Measurements from ENCODE around the gene CDKAL1.
"Not testable (repeated sequence)": the region's sequence is repeated elsewhere in the genome, so short reads cannot be mapped to it uniquely, and the experiment has no call there.

Gene CDKAL1

DNA sequence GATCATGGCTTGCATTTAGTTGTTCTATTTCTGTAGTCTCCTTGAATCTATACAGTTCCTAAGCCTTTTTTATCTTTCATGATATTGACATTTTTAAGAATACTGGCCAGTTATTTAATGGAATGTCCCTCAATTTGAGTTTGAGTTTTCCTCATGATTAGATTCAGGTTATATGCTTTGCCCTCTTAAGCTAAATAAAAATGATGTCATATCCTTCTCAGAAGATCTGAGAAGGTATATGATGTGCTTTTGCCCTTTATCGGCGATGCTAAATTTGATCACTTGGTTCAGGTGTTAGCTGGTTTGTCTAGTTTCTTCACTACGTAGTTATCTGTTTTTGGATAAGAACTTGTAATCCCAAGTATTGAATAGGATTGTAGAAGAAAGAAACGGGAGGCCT, 549.5 kb downstream of the CDKAL1 start:
- TF ChIP-seq, protein P1, sequence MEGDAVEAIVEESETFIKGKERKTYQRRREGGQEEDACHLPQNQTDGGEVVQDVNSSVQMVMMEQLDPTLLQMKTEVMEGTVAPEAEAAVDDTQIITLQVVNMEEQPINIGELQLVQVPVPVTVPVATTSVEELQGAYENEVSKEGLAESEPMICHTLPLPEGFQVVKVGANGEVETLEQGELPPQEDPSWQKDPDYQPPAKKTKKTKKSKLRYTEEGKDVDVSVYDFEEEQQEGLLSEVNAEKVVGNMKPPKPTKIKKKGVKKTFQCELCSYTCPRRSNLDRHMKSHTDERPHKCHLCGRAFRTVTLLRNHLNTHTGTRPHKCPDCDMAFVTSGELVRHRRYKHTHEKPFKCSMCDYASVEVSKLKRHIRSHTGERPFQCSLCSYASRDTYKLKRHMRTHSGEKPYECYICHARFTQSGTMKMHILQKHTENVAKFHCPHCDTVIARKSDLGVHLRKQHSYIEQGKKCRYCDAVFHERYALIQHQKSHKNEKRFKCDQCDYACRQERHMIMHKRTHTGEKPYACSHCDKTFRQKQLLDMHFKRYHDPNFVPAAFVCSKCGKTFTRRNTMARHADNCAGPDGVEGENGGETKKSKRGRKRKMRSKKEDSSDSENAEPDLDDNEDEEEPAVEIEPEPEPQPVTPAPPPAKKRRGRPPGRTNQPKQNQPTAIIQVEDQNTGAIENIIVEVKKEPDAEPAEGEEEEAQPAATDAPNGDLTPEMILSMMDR (IDR thresholded peaks at IDR 0.05; ENCODE audit: extremely low read depth, insufficient read depth, missing control alignments) = no peak
- DNase-seq (ENCODE audit: low spot score) = no peak
- in situ Hi-C loops (cut with MboI; ENCODE audit: low pct_unique_long_range_greater_than_20kb, low sequenced_read_pairs, unreplicated experiment) = no loop called here

DNA sequence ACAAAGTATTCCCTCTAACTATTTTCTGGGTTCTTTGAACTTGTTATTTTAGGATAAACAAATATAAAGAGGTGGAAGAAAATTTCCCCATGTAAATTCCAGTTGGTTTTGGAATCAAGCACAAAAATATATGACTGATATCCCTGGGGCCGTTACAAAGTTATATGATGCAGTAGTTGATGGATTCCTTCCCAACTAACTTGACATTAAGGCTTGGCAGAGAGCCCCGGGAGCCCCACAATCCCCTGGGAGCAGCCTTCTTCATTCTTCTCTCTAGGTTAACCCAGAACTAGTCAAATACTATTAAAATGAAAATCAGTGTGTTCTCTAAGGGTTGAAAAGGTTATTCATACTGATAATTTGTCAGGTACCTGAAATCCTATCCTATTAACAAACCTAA, 550.4 kb downstream of the CDKAL1 start:
- DNase-seq (ENCODE audit: low spot score) = no peak
- TF ChIP-seq, protein P1 (IDR thresholded peaks at IDR 0.05; ENCODE audit: extremely low read depth, insufficient read depth, missing control alignments) = no peak

DNA sequence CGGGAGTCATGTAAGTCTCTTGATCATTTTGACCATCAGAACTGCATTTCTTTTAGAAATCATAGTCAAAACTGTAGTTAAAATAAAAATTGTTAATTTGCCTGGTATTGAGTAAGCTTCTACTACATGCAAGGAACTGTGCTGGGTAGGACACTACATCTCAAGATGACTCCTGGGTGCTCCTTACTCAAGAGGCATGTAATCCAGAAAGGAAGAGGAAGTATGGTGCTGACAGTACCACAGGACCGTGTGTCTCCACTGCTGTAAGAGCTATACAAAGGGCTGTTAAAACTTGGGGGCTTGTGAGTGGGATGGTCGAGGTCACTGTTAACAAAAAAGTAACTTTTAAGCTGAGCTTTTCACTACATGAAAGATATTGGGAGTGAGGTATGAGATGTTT, 551.0 kb downstream of the CDKAL1 start:
- no peak for DNase-seq (ENCODE audit: low spot score)
- in situ Hi-C loops (cut with MboI; ENCODE audit: low pct_unique_long_range_greater_than_20kb, low sequenced_read_pairs, unreplicated experiment) = no loop called here
- TF ChIP-seq, protein P1 (IDR thresholded peaks at IDR 0.05; ENCODE audit: extremely low read depth, insufficient read depth, missing control alignments) = no peak

More for the DNA sequence above, 550.4 kb downstream of the CDKAL1 start:
- in situ Hi-C loops (cut with MboI; ENCODE audit: low pct_unique_long_range_greater_than_20kb, low sequenced_read_pairs, unreplicated experiment) = no loop called here

DNA sequence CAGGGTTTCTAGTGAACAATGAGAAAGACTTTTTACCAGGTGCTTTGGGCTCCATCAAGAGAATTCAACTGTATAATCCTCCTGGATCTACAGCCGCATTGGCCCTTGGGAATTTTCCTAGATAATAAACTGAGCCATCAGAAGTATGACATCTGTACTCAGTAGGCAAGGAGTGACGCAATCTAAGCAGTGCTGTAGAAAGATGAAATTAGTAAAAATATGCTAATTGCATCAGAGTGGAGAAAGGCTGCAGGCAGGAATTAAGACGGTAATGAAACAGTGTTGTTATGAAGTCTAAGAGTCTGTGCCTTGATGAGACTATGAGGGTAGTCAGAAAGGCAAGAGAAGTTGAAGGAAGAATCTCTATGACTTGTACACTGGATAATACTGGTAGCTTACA, 551.4 kb downstream of the CDKAL1 start:
- in situ Hi-C loops (cut with MboI; ENCODE audit: low pct_unique_long_range_greater_than_20kb, low sequenced_read_pairs, unreplicated experiment) = no loop called here
- DNase-seq (ENCODE audit: low spot score) = no peak
- TF ChIP-seq, protein P1 (IDR thresholded peaks at IDR 0.05; ENCODE audit: extremely low read depth, insufficient read depth, missing control alignments) = no peak

DNA sequence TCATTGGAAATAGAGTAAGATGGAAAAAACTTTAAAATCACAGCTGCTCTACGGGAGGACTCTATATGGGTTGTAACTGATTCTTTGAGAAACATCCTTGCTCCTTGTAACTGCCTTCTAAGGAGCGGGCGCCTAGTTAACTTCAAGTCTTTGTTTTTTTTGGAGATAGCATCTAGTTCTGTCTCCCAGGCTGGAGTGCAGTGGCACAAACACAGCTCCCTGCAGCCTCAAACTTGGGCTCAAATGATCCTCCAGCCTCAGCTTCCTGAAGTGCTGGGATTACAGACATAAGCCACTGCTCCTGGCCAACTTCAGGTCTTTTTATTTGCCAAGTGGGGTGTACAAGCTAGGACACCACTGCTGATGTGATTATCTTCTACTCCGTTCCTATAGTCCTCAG, 552.9 kb downstream of the CDKAL1 start:
- in situ Hi-C loops (cut with MboI; ENCODE audit: low pct_unique_long_range_greater_than_20kb, low sequenced_read_pairs, unreplicated experiment) = no loop called here
- no peak for DNase-seq (ENCODE audit: low spot score)
- TF ChIP-seq, protein P1 (IDR thresholded peaks at IDR 0.05; ENCODE audit: extremely low read depth, insufficient read depth, missing control alignments) = no peak

DNA sequence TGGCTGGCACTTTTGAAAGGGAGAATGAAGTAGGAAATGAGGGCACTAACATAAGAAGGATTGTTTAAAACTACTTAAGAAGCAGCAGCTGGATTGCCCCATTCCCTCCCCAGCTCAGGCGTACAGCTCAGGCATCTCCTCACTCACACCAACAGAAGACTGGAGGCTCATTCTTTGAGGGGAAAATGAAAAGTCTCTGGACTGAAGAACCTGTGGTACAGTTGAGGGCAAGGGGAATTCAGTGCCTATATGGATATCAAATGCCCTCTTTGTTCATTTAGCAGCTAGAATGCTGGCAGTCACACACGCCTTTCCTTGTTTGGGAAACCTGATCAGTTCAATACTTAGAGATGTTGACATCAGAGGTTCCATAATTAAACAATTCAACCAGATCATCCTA, 557.2 kb downstream of the CDKAL1 start:
- in situ Hi-C loops (cut with MboI; ENCODE audit: low pct_unique_long_range_greater_than_20kb, low sequenced_read_pairs, unreplicated experiment) = no loop called here
- DNase-seq (ENCODE audit: low spot score) = no peak
- TF ChIP-seq, protein P1 (IDR thresholded peaks at IDR 0.05; ENCODE audit: extremely low read depth, insufficient read depth, missing control alignments) = no peak

DNA sequence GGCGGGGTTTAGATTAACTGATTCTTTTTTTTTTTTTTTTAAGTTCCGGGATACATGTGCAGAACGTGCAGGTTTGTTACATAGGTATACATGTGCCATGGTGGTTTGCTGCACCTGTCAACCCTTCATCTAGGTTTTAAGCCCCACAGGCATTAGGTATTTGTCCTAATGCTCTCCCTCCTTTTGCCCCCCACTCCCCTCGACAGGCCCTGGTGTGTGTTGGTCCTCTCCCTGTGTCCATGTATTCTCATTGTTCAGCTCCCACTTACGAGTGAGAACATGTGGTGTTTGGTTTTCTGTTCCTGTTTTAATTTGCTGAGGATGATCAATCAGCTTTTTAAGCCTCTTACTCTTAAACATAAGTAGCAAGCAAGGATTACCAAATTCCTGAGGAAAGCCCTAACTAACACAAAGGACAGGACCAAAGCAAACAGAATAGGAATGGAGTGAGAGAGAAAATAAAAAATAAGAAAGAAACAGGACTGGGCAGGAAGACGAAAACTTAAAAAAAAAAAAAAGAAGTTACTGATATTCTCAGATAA, 558.0 kb downstream of the CDKAL1 start:
- DNase-seq (ENCODE audit: low spot score); in situ Hi-C loops (cut with MboI; ENCODE audit: low pct_unique_long_range_greater_than_20kb, low sequenced_read_pairs, unreplicated experiment): not testable (repeated sequence)
